ENCODE measurements around the gene KCNJ4.

DNA sequence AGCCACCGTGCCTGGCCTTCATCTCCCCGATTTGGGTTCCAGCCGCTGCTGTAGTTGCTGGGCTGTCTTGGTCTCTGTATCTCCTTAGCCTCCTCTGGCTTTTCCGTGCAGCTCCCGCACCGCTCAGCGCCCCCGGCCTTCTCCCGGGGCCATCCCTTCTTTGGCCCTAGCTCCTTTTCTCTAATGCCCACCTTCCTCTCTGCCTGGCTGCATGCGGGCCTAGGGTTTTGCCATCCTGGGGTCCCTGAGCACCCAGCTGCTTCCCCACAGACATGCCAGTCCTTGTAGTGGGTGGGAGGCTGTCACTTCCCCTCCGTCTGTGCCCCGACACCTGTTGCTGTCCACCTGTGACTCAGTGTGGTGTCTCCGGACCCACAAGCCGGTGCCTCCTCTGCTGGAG, 36.4 kb downstream of the KCNJ4 start:
- TF ChIP-seq, protein P1, sequence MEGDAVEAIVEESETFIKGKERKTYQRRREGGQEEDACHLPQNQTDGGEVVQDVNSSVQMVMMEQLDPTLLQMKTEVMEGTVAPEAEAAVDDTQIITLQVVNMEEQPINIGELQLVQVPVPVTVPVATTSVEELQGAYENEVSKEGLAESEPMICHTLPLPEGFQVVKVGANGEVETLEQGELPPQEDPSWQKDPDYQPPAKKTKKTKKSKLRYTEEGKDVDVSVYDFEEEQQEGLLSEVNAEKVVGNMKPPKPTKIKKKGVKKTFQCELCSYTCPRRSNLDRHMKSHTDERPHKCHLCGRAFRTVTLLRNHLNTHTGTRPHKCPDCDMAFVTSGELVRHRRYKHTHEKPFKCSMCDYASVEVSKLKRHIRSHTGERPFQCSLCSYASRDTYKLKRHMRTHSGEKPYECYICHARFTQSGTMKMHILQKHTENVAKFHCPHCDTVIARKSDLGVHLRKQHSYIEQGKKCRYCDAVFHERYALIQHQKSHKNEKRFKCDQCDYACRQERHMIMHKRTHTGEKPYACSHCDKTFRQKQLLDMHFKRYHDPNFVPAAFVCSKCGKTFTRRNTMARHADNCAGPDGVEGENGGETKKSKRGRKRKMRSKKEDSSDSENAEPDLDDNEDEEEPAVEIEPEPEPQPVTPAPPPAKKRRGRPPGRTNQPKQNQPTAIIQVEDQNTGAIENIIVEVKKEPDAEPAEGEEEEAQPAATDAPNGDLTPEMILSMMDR (conservative IDR thresholded peaks at IDR 0.05), result no peak
- no peak for TF ChIP-seq EZH2 (IDR thresholded peaks at IDR 0.05; ENCODE audit: low read depth)

Data from PC-9 (cell line).